HG03280 (cell line): Measurements from ENCODE around the gene TTC13.
A peak's percentile ranks its signal among the peaks of the same experiment; 100 is the strongest.

ENCODE experiments used
- ATAC-seq: cut with Tn5 transposase; IDR thresholded peaks from one replicate; pipeline ENCODE4 v1.9.1; 2021; ENCODE audit warnings: mild to moderate bottlenecking, moderate library complexity; ENCODE audit not compliant: unreplicated experiment

Gene TTC13

GRCh38 chr1:230877924-230878590 is 100.6 kb downstream of the TTC13 start:
- no peak for ATAC-seq

GRCh38 chr1:230877146-230877923 is 101.3 kb downstream of the TTC13 start:
- no peak for ATAC-seq

- no peak for ATAC-seq
These were observed 102.0 kb downstream of the TTC13 start for GRCh38 chr1:230876660-230877059.

GRCh38 chr1:230875370-230875769 is 103.3 kb downstream of the TTC13 start:
- no peak for ATAC-seq

- no peak for ATAC-seq
These were observed 107.7 kb downstream of the TTC13 start for GRCh38 chr1:230870916-230871315.

- no peak for ATAC-seq
These were observed 109.2 kb downstream of the TTC13 start for GRCh38 chr1:230869500-230869899.

GRCh38 chr1:230868736-230869385 is 109.8 kb downstream of the TTC13 start:
- ATAC-seq, result peak; percentile 37

- peak; percentile 84 for ATAC-seq
These were observed 110.5 kb downstream of the TTC13 start, which contains the start of gene C1orf198 for GRCh38 chr1:230867903-230868735. TSS of gene C1orf198 (minus strand) at chr1:230868521. CDS start at chr1:230868512, 9 bp downstream.

GRCh38 chr1:230867101-230867902 is 111.4 kb downstream of the TTC13 start:
- no peak for ATAC-seq

- no peak for ATAC-seq
These were observed 112.2 kb downstream of the TTC13 start for GRCh38 chr1:230866171-230867070.

GRCh38 chr1:230865062-230865817 is 113.4 kb downstream of the TTC13 start:
- no peak for ATAC-seq

GRCh38 chr1:230864441-230864840 is 114.2 kb downstream of the TTC13 start:
- no peak for ATAC-seq

- ATAC-seq, result no peak
These were observed 115.2 kb downstream of the TTC13 start for GRCh38 chr1:230863449-230863848.

GRCh38 chr1:230861970-230862595 is 116.6 kb downstream of the TTC13 start:
- no peak for ATAC-seq

- ATAC-seq, result no peak
These were observed 117.2 kb downstream of the TTC13 start for GRCh38 chr1:230861489-230861888.

- no peak for ATAC-seq
These were observed 117.9 kb downstream of the TTC13 start for GRCh38 chr1:230860617-230861384.
